ENCODE measurements around the gene RAB5B.
A peak's percentile ranks its signal among the peaks of the same experiment; 100 is the strongest.

Gene RAB5B

GRCh38 chr12:56007564-56008559, 34.0 kb downstream of the RAB5B start:
- Histone ChIP-seq H3K36me3 (ENCODE audit: insufficient read depth, low read length) (no peaks in the 10 kb centered on the region), H3K27ac (no peak overlapping the region), H3K9me3 (ENCODE audit: low read depth, low read length) (no peaks in the 10 kb centered on the region), H3K9ac (ENCODE audit: insufficient read length) (peak overlapping the region; percentile 57), H3K4me3 (peak overlapping the region; percentile 76)
- TF ChIP-seq POLR2AphosphoS5 (IDR thresholded peaks at IDR 0.05; ENCODE audit: borderline replicate concordance, low read depth, low read length) = no peak; the same call in 1 of the 2 replicates
- TF ChIP-seq EZH2 (IDR thresholded peaks at IDR 0.05) = no peak
- TF ChIP-seq FOXP2 (optimal IDR thresholded peaks at IDR 0.05; ENCODE audit: control extremely low read depth, extremely low read length, insufficient read depth) = no peak
- DNase-seq (ENCODE audit: low read depth, low spot score) = no peak

- H3K4me3 ChIP-seq = no peak overlapping the region
Measured at GRCh38 chr12:56010111-56010570, 36.3 kb downstream of the RAB5B start.

GRCh38 chr12:56011509-56012090, 37.7 kb downstream of the RAB5B start:
- H3K36me3 ChIP-seq (ENCODE audit: insufficient read depth, low read length) = no peaks in the 10 kb centered on the region
- H3K9me3 ChIP-seq (ENCODE audit: low read depth, low read length) = no peaks in the 10 kb centered on the region
- no peak overlapping the region for H3K4me3 ChIP-seq
- no peak for DNase-seq (ENCODE audit: low read depth, low spot score)
- no peak overlapping the region for H3K9ac ChIP-seq (ENCODE audit: insufficient read length)
- TF ChIP-seq EZH2 (IDR thresholded peaks at IDR 0.05) (no peak), FOXP2 (optimal IDR thresholded peaks at IDR 0.05; ENCODE audit: control extremely low read depth, extremely low read length, insufficient read depth) (no peak), POLR2AphosphoS5 (IDR thresholded peaks at IDR 0.05; ENCODE audit: borderline replicate concordance, low read depth, low read length) (no peak)
- H3K27ac ChIP-seq = no peak overlapping the region

More at GRCh38 chr12:56010111-56010570, 36.3 kb downstream of the RAB5B start:
- no peaks in the 10 kb centered on the region for H3K9me3 ChIP-seq (ENCODE audit: low read depth, low read length)
- no peaks in the 10 kb centered on the region for H3K36me3 ChIP-seq (ENCODE audit: insufficient read depth, low read length)
- no peak for DNase-seq (ENCODE audit: low read depth, low spot score)
- TF ChIP-seq POLR2AphosphoS5 (IDR thresholded peaks at IDR 0.05; ENCODE audit: borderline replicate concordance, low read depth, low read length) (no peak), EZH2 (IDR thresholded peaks at IDR 0.05) (no peak), FOXP2 (optimal IDR thresholded peaks at IDR 0.05; ENCODE audit: control extremely low read depth, extremely low read length, insufficient read depth) (no peak)
- no peak overlapping the region for H3K9ac ChIP-seq (ENCODE audit: insufficient read length)
- H3K27ac ChIP-seq = no peak overlapping the region

- TF ChIP-seq EZH2 (IDR thresholded peaks at IDR 0.05) (no peak), POLR2AphosphoS5 (IDR thresholded peaks at IDR 0.05; ENCODE audit: borderline replicate concordance, low read depth, low read length) (no peak), FOXP2 (optimal IDR thresholded peaks at IDR 0.05; ENCODE audit: control extremely low read depth, extremely low read length, insufficient read depth) (no peak)
- H3K4me3 ChIP-seq = no peak overlapping the region
- no peaks in the 10 kb centered on the region for H3K9me3 ChIP-seq (ENCODE audit: low read depth, low read length)
- no peaks in the 10 kb centered on the region for H3K36me3 ChIP-seq (ENCODE audit: insufficient read depth, low read length)
- no peak overlapping the region for H3K9ac ChIP-seq (ENCODE audit: insufficient read length)
- no peak for DNase-seq (ENCODE audit: low read depth, low spot score)
- H3K27ac ChIP-seq = no peak overlapping the region
Measured at GRCh38 chr12:56013482-56013881, 39.6 kb downstream of the RAB5B start.

- Histone ChIP-seq H3K9ac (ENCODE audit: insufficient read length) (no peak overlapping the region), H3K9me3 (ENCODE audit: low read depth, low read length) (no peaks in the 10 kb centered on the region), H3K4me3 (no peak overlapping the region), H3K36me3 (ENCODE audit: insufficient read depth, low read length) (no peaks in the 10 kb centered on the region), H3K27ac (no peak overlapping the region)
- TF ChIP-seq EZH2 (IDR thresholded peaks at IDR 0.05) (no peak), POLR2AphosphoS5 (IDR thresholded peaks at IDR 0.05; ENCODE audit: borderline replicate concordance, low read depth, low read length) (no peak), FOXP2 (optimal IDR thresholded peaks at IDR 0.05; ENCODE audit: control extremely low read depth, extremely low read length, insufficient read depth) (no peak)
- no peak for DNase-seq (ENCODE audit: low read depth, low spot score)
Measured at GRCh38 chr12:56014205-56014604, 40.3 kb downstream of the RAB5B start.

GRCh38 chr12:56017181-56017580, 43.3 kb downstream of the RAB5B start:
- Histone ChIP-seq H3K9ac (ENCODE audit: insufficient read length) (no peak overlapping the region), H3K9me3 (ENCODE audit: low read depth, low read length) (no peaks in the 10 kb centered on the region), H3K36me3 (ENCODE audit: insufficient read depth, low read length) (no peaks in the 10 kb centered on the region), H3K4me3 (no peak overlapping the region), H3K27ac (no peak overlapping the region)
- no peak for TF ChIP-seq POLR2AphosphoS5 (IDR thresholded peaks at IDR 0.05; ENCODE audit: borderline replicate concordance, low read depth, low read length)
- TF ChIP-seq FOXP2 (optimal IDR thresholded peaks at IDR 0.05; ENCODE audit: control extremely low read depth, extremely low read length, insufficient read depth) = no peak
- TF ChIP-seq EZH2 (IDR thresholded peaks at IDR 0.05) = no peak
- DNase-seq (ENCODE audit: low read depth, low spot score) = no peak

- Histone ChIP-seq H3K36me3 (ENCODE audit: insufficient read depth, low read length) (no peaks in the 10 kb centered on the region), H3K4me3 (no peak overlapping the region), H3K9ac (ENCODE audit: insufficient read length) (no peak overlapping the region), H3K27ac (no peak overlapping the region), H3K9me3 (ENCODE audit: low read depth, low read length) (no peaks in the 10 kb centered on the region)
- no peak for DNase-seq (ENCODE audit: low read depth, low spot score)
- TF ChIP-seq EZH2 (IDR thresholded peaks at IDR 0.05) = no peak
- no peak for TF ChIP-seq POLR2AphosphoS5 (IDR thresholded peaks at IDR 0.05; ENCODE audit: borderline replicate concordance, low read depth, low read length)
- no peak for TF ChIP-seq FOXP2 (optimal IDR thresholded peaks at IDR 0.05; ENCODE audit: control extremely low read depth, extremely low read length, insufficient read depth)
Measured at GRCh38 chr12:56018356-56018755, 44.5 kb downstream of the RAB5B start.
